ENCODE measurements around the gene GPR156. TPM values are rescaled to one million over a fixed set of nuclear protein-coding genes. Genes with fewer than 3 reads are reported as not detected.
"Not testable (repeated sequence)": the region's sequence is repeated elsewhere in the genome, so short reads cannot be mapped to it uniquely, and the experiment has no call there.

Gene GPR156
- total RNA-seq, 1 donor = 0.90 TPM

DNA sequence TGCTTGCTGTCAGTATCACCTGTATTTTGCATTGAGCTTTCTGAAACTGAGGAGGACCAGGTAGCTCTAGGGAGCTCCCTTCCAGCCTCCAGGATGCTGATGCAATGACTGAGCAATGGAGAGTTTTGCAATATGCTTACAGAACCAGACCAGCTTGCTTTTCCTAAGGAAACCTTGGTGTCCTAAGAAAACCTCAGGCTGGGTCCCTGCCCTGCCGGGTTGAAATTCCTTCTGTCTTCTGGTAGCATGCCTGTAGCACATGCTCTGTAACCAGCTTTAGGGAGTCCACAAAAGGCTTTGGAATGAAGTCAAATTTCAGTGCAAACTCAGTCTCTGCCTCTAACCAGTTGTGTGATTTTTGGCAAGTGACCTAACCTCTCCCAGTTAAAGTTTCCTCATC, 125.0 kb downstream of the GPR156 start:
- H3K4me3 ChIP-seq (ENCODE audit: low read depth, low read length) = no peak overlapping the region
- peak; percentile 100 for DNase-seq (ENCODE audit: low read depth)
- TF ChIP-seq, protein P1, sequence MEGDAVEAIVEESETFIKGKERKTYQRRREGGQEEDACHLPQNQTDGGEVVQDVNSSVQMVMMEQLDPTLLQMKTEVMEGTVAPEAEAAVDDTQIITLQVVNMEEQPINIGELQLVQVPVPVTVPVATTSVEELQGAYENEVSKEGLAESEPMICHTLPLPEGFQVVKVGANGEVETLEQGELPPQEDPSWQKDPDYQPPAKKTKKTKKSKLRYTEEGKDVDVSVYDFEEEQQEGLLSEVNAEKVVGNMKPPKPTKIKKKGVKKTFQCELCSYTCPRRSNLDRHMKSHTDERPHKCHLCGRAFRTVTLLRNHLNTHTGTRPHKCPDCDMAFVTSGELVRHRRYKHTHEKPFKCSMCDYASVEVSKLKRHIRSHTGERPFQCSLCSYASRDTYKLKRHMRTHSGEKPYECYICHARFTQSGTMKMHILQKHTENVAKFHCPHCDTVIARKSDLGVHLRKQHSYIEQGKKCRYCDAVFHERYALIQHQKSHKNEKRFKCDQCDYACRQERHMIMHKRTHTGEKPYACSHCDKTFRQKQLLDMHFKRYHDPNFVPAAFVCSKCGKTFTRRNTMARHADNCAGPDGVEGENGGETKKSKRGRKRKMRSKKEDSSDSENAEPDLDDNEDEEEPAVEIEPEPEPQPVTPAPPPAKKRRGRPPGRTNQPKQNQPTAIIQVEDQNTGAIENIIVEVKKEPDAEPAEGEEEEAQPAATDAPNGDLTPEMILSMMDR (IDR thresholded peaks at IDR 0.05; ENCODE audit: insufficient read depth, low read length) = no peak

DNA sequence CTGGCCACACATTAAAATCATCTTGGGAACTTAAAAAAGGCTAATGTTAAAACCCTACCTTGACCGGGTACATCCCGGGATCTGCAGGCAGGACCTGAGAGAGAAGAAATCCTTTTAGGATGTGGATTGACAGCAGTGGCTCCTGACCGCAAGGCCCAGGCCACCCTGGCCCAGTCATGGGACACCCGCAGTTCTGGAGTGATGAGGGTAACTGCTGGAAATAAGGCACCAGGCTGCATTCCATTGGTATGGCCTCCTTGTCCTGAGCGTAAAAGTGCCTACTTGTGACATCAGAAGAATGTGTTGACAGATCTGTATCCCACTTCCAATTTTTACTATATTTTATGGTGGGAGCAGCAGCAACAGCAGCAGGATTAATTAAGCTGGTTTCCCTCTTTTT, 127.3 kb downstream of the GPR156 start:
- DNase-seq (ENCODE audit: low read depth) = no peak
- H3K4me3 ChIP-seq (ENCODE audit: low read depth, low read length) = no peak overlapping the region
- TF ChIP-seq, protein P1 (IDR thresholded peaks at IDR 0.05; ENCODE audit: insufficient read depth, low read length) = no peak

DNA sequence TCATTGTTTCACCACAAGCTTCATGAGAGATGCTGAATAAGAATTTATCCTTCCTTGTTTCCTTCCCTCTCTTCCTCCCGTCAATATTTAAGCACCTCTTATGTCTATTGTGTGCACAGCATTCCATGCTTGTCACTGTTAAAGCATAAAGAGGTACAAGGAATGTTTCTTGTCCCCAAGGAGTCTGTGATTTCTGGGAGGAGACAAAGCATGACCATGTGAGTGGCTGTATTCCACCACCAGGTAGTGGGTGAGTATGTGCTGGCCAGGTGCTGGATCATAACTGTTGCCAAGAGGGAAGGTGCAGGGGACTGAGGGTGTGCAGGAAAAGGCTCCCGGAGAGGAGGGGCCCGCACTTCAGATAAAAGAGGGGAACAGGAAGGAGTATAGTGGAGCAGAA, 127.9 kb downstream of the GPR156 start:
- H3K4me3 ChIP-seq (ENCODE audit: low read depth, low read length) = no peak overlapping the region
- TF ChIP-seq, protein P1 (IDR thresholded peaks at IDR 0.05; ENCODE audit: insufficient read depth, low read length) = no peak
- DNase-seq (ENCODE audit: low read depth) = no peak

DNA sequence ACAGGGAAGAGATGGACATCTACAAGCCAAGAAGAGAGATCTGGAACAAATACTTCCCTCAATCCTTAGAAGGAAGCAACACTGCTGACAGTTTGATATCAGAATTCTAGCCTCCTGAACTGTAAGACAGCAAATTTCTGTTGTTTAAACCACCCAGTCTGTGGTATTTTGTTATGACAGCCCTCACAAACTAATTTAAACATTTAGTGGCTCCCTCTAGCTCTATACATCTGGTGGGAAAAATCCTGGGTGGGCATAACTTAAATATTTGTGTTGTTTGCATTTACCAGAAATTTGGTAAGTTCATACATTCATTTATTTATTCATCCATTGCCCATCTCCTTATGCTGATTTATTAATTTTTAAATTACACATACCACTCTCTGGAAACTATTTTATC, 128.3 kb downstream of the GPR156 start:
- TF ChIP-seq, protein P1 (IDR thresholded peaks at IDR 0.05; ENCODE audit: insufficient read depth, low read length) = no peak
- no peak for DNase-seq (ENCODE audit: low read depth)
- H3K4me3 ChIP-seq (ENCODE audit: low read depth, low read length) = no peak overlapping the region

DNA sequence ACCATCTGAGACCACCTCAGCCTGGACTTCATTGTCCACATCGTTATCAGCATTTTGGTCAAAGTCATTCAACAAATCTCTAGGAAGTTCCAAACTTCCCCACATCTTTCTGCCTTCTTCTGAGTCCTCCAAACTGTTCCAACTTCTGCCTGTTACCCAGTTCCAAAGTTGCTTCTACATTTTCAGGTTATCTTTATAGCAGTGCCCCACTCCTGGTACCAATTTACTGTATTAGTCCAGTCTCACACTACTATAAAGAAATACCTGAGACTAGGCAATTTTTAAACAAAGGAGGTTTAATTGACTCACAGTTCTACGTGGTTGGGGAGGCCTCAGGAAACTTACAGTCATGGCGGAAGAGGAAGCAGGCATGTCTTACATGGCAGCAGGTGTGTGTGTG, 129.3 kb downstream of the GPR156 start:
- not testable (repeated sequence) for H3K4me3 ChIP-seq (ENCODE audit: low read depth, low read length); DNase-seq (ENCODE audit: low read depth)

DNA sequence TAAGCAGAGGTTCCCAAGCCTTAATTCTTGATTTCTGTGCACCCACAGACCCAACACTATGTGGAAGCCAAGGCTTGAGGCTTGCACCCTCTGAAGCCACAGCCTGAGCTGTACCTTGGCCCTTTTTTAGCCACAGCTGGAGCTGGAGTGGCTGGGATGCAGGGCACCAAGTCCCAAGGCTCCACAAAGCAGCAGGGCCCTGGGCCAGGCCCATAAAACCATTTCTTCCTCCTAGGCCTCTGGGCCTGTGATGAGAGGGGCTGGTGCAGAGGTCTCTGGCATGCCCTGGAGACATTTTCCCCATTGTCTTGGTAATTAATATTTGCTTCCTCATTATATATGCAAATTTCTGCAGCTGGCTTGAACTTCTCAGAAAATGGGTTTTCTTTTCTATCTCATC, 129.9 kb downstream of the GPR156 start:
- no peak overlapping the region for H3K4me3 ChIP-seq (ENCODE audit: low read depth, low read length)
- TF ChIP-seq, protein P1 (IDR thresholded peaks at IDR 0.05; ENCODE audit: insufficient read depth, low read length) = no peak
- no peak for DNase-seq (ENCODE audit: low read depth)

DNA sequence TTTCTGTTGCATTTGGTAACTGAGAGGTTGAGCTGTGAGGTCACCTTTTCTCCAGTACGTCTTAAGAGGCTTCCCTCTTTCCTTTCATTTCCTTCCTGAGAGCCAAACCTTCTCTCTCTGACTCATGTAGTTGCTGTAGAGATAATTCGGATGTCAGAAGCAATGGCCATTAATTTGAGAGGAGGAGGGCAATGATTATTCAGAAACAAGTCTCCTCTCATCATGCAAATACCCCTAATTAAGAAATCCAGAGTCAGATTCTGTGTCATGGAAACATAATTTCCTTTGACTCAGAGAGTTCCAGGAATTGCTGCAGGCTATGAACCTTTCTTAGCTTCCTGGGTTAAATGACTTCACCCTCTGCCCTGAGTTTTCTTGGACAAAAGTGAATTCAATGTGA, 131.7 kb downstream of the GPR156 start:
- peak; percentile 80 for DNase-seq (ENCODE audit: low read depth)
- no peak overlapping the region for H3K4me3 ChIP-seq (ENCODE audit: low read depth, low read length)
- TF ChIP-seq, protein P1 (IDR thresholded peaks at IDR 0.05; ENCODE audit: insufficient read depth, low read length) = no peak
